Adrenal gland (tissue), 5 donors: ENCODE results near the gene C9.

Source experiments
- CTCF ChIP-seq, 6 experiments: fragments of 450-650 bp in 4 of 6; fragments of 200-600 bp in 2 of 6; sonication (generic) in 1 of 6; IDR thresholded peaks; 1 replicate in 5 of 6; 2 replicates in 1 of 6; pipeline versions ENCODE4 v1.5.1 to v1.8.0; 2016 to 2021; ENCODE audit warnings: antibody characterized with exemption in 6 of 6, mild to moderate bottlenecking in 2 of 6, moderate library complexity in 1 of 6
- POLR2A ChIP-seq, 2 donors: fragments of 450-650 bp; IDR thresholded peaks; one replicate each; pipeline ENCODE4 v1.6.1; 2017; ENCODE audit warnings: antibody characterized with exemption in 2 of 2, mild to moderate bottlenecking in 2 of 2, moderate library complexity in 1 of 2
- donor health status: DM: no; HTN: no; CAD: no.

DNA sequence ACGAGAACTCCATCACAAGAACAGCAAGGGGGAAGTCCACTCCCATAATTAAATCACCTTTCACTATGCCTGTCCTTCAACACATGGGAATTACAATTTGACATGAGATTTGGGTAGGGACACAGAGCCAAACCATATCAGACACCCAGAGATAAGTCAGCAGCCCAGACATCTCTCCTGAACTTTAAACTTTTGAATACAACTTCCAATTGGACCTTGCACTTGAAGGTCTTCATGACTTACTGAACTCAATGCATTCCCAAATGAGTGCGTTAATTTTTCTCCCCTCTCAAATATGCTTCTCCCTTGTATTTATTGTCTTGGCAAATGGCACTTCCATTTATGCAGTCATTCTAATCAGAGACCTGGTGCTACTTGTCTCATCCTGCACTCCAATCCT, 12.1 kb downstream of the C9 start:
- no peak for TF ChIP-seq CTCF (IDR thresholded peaks at IDR 0.05)
- TF ChIP-seq POLR2A (IDR thresholded peaks at IDR 0.05): no peak
